GM12864 (cell line): Measurements from ENCODE around the gene CACNA1E.

ENCODE experiments used
- DNase-seq: peaks from one replicate; pipeline ENCODE4 v3.0.0-alpha.2; 2011; ENCODE audit warnings: low read depth
- H3K4me3 ChIP-seq: 2 replicates; pipeline ENCODE4 v1.5.1; 2011; ENCODE audit warnings: mild to moderate bottlenecking, low read depth, low read length, control low read depth
- CTCF ChIP-seq: IDR thresholded peaks from 2 replicates; pipeline ENCODE4 v1.5.1; 2011; ENCODE audit warnings: low read depth, mild to moderate bottlenecking, moderate library complexity, low read length, control low read depth, inconsistent platforms; ENCODE audit errors: missing control alignments

Gene CACNA1E

DNA sequence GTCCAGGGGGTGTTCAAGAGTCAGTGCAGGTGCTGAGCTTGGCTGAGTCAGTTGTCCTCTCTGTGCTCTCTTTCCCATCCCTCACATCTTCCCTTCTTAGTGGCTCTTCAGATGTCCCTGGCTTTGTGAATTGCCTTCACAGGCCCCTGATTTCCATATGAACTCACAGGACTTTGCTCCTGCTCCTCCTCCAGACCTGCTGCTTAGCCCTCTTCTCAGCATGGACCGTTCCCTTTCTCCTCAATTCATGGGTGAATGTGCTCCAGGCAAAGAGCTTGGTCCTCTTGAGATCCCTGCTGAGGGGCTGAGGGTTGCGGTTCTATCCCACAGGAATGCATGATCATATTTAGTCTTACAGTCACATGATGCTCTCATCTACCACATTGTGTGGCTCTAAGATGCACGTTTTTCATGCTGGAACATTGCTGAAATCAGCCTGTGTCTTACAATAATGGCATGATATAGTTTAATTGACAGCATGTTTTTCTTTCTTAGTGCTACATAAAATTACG lies 30.5 kb downstream of the CACNA1E start:
- TF ChIP-seq CTCF: no peak
- no peak for DNase-seq
- H3K4me3 ChIP-seq: no peak overlapping the region

DNA sequence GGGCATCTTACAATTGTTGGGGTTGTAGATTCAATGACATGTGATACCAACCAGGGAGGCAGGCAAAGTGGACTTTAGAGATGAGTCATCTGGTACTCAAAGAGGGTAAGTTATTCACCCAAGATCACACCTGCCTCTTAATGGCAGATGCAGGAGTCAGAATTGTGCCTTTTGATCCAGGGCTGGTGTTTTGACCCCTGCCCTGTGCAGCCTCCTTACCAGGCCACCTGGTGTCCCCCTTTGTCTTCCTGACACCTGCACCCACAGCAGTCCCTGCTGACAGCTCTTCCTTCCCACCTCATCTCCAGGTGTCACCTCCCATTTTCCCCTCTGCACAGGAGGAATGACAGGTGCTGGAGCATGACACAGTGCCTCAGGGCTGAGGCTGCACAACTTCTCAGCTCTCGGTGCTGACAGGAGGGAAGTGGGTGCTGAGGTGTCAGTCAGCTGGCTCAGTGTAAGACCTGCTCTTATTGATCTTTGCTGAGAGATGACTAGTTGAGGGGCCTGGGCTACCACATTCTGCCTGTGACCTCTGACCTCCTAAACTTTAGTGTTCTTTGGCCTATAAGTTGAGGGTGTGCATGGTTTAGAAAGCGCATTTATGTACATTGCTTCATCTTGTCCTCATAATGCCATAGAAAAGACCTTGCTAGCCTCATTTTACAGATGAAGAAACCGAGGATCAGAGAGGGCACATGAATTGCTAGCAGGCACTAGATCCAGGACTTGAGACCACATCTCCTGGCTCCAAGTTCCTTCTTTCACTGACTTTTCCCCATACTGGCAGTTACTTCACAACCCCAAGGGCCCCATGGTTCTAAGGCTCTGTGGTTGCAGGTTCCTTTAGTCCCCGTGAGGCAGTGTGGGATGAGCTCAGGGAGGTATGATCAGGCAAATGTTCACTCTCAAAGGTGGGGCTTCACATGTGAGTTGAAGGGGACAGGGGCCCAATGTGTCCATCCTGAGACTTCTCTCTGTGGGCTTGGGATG lies 31.3 kb downstream of the CACNA1E start:
- DNase-seq: no peak
- TF ChIP-seq CTCF: no peak
- H3K4me3 ChIP-seq: no peak overlapping the region

DNA sequence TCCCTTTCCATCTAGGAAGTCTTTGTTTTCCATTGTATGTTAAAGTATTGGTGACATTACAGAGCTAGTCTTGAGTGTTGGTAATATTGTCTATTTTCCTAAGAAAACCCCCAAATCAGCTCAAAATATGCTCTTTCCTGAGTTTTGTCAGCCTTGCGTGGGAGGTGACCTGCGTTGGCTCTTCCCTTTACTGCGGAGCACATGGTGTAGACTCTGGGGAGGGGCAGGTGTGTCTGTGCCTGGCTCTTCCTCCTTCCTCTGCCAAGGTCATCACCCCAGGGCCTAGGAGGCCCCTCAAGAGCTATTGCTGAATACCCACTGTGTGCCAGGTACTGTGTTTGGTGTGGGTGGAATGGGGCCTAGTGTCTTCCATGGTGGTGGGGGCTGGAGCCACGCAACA lies 33.4 kb downstream of the CACNA1E start:
- no peak for TF ChIP-seq CTCF
- no peak overlapping the region for H3K4me3 ChIP-seq
- no peak for DNase-seq

- no peak for DNase-seq
- TF ChIP-seq CTCF: no peak
- H3K4me3 ChIP-seq: no peak overlapping the region
Measured at GRCh38 chr1:181517181-181517875, 34.0 kb downstream of the CACNA1E start.

GRCh38 chr1:181518152-181518551 lies 34.8 kb downstream of the CACNA1E start:
- no peak overlapping the region for H3K4me3 ChIP-seq
- no peak for DNase-seq
- TF ChIP-seq CTCF: no peak

DNA sequence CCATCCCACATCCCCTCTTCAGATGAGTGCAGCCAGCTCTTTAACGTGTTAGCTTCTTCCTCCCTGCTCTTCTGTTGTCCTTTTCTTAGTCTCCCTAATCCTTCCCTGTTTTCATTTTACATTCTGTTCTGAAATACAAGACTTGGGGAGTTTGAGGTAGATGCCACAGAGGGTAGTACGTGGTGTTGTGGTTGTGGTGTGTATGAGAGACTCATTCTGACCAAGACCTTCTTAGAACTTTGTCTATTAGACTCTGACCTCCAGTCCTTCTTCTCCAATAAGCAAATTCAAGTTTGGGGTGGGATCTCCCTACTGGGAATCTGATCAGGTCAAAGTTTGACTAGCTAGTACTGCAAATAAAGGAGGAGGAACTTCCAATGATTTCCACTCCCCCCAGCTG lies 39.5 kb downstream of the CACNA1E start:
- DNase-seq: no peak
- no peak for TF ChIP-seq CTCF
- no peak overlapping the region for H3K4me3 ChIP-seq
